HG03064 (cell line): ENCODE results near the gene ARPC5.
"Not testable (repeated sequence)": the region's sequence is repeated elsewhere in the genome, so short reads cannot be mapped to it uniquely, and the experiment has no call there.

Experiments
- ATAC-seq: cut with Tn5 transposase; IDR thresholded peaks from one replicate; pipeline ENCODE4 v1.9.1; 2021; ENCODE audit warnings: low read depth; ENCODE audit not compliant: unreplicated experiment

ARPC5 gene

GRCh38 chr1:183648042-183648441 is 12.5 kb upstream of the ARPC5 start:
- no peak for ATAC-seq

GRCh38 chr1:183646776-183647175 is 11.2 kb upstream of the ARPC5 start:
- no peak for ATAC-seq

GRCh38 chr1:183645531-183645930 is 9.9 kb upstream of the ARPC5 start:
- ATAC-seq: no peak

- ATAC-seq: no peak
These were observed 6.6 kb upstream of the ARPC5 start for GRCh38 chr1:183642166-183642565.

GRCh38 chr1:183640193-183640592 is 4.6 kb upstream of the ARPC5 start:
- ATAC-seq: no peak

GRCh38 chr1:183638649-183639387 is 3.2 kb upstream of the ARPC5 start:
- ATAC-seq: no peak

GRCh38 chr1:183636783-183637182 is 1.2 kb upstream of the ARPC5 start:
- ATAC-seq: no peak

GRCh38 chr1:183636334-183636682 is 725 bp upstream of the ARPC5 start:
- no peak for ATAC-seq

GRCh38 chr1:183635099-183635605 is 431 bp downstream of the ARPC5 start:
- peak; percentile 6 for ATAC-seq

GRCh38 chr1:183634429-183635065 is 1.0 kb downstream of the ARPC5 start:
- ATAC-seq: no peak

- ATAC-seq: peak; percentile 43
These were observed 1.8 kb downstream of the ARPC5 start for GRCh38 chr1:183633676-183634343.

GRCh38 chr1:183632964-183633363 is 2.6 kb downstream of the ARPC5 start:
- no peak for ATAC-seq

- no peak for ATAC-seq
These were observed 3.5 kb downstream of the ARPC5 start for GRCh38 chr1:183632114-183632513.

- no peak for ATAC-seq
These were observed 4.8 kb downstream of the ARPC5 start for GRCh38 chr1:183630748-183631147.

- no peak for ATAC-seq
These were observed 7.0 kb downstream of the ARPC5 start for GRCh38 chr1:183628537-183628936.

- ATAC-seq: not testable (repeated sequence)
These were observed 9.3 kb downstream of the ARPC5 start for GRCh38 chr1:183626236-183626635.

GRCh38 chr1:183622884-183623785 is 12.4 kb downstream of the ARPC5 start:
- ATAC-seq: peak; percentile 66

- no peak for ATAC-seq
These were observed 13.6 kb downstream of the ARPC5 start for GRCh38 chr1:183622013-183622412.

GRCh38 chr1:183620311-183620710 is 15.3 kb downstream of the ARPC5 start:
- ATAC-seq: no peak

- no peak for ATAC-seq
These were observed 15.8 kb downstream of the ARPC5 start for GRCh38 chr1:183619781-183620180.

GRCh38 chr1:183618202-183618601 is 17.4 kb downstream of the ARPC5 start:
- ATAC-seq: not testable (repeated sequence)
